Lung (tissue), 12 donors: ENCODE results near the gene NDUFAF8. TPM values are rescaled to one million over a fixed set of nuclear protein-coding genes. Genes with fewer than 3 reads are reported as not detected.

Source experiments
- ATAC-seq: fragments of 200-7000 bp; cut with Tn5 transposase; one replicate; pipeline ENCODE4 v1.9.1; 2020; ENCODE audit warnings: moderate number of reproducible peaks; ENCODE audit not compliant: insufficient read depth, low FRiP score
- DNase-seq, 3 donors: peaks; one replicate each; pipeline ENCODE4 v3.0.0-alpha.2; 2013 to 2017
- H3K27ac ChIP-seq, 2 donors: one replicate each; pipeline ENCODE4 v1.5.1; 2013; ENCODE audit warnings: mild to moderate bottlenecking in 2 of 2, moderate library complexity in 2 of 2, control low read depth in 1 of 2, inconsistent platforms in 1 of 2, low read depth in 1 of 2, low read length in 1 of 2
- H3K27me3 ChIP-seq, 3 donors: one replicate each; pipeline ENCODE4 v1.5.1; 2013; ENCODE audit warnings: low read length in 2 of 3; ENCODE audit not compliant: control insufficient read depth in 3 of 3, insufficient read depth in 3 of 3
- H3K36me3 ChIP-seq, 4 donors: one replicate each; pipeline ENCODE4 v1.5.1; 2013; ENCODE audit warnings: low read length in 4 of 4, mild to moderate bottlenecking in 1 of 4, moderate library complexity in 1 of 4; ENCODE audit not compliant: control insufficient read depth in 4 of 4, insufficient read depth in 4 of 4
- H3K4me1 ChIP-seq, 5 donors: one replicate each; pipeline ENCODE4 v1.5.1; 2013; ENCODE audit warnings: low read length in 5 of 5, mild to moderate bottlenecking in 2 of 5, moderate library complexity in 1 of 5; ENCODE audit not compliant: control insufficient read depth in 5 of 5, insufficient read depth in 5 of 5
- H3K4me3 ChIP-seq: one replicate; pipeline ENCODE4 v1.5.1; 2013; ENCODE audit warnings: mild to moderate bottlenecking, control low read depth, moderate library complexity
- H3K9ac ChIP-seq, 2 donors: one replicate each; pipeline ENCODE4 v1.5.1; 2013; ENCODE audit warnings: low read length in 2 of 2, control low read depth in 1 of 2; ENCODE audit not compliant: insufficient read depth in 1 of 2
- H3K9me3 ChIP-seq, 4 donors: one replicate each; pipeline ENCODE4 v1.5.1; 2013; ENCODE audit warnings: low read length in 3 of 4, mild to moderate bottlenecking in 1 of 4, moderate library complexity in 1 of 4; ENCODE audit not compliant: control insufficient read depth in 4 of 4, insufficient read depth in 3 of 4
- WGBS, 2 donors: extraction: QIAGEN DNeasy Blood & Tissue Kit; methylation state at CpG; one replicate each; pipeline ENCODE4 v1.1.7; 2013; 5-methylcytosine and 5-hydroxymethylcytosine counted together
- polyA plus RNA-seq, 2 donors: library from polyadenylated mRNA; stranded (reverse); fragments of 200-250 nt; gene quantifications; one replicate each; pipeline ENCODE4 v1.2.1, GENCODE V29; 2013
- total RNA-seq, 2 donors: library from RNA; depleted of rRNA in 1 of 2; stranded (reverse); fragments of >200 nt in 1 of 2; gene quantifications; one replicate each; pipeline ENCODE4 v1.2.1, GENCODE V29; 2014 to 2021
- TF ChIP-seq, protein P1 (sequence below): IDR thresholded peaks from 2 replicates; pipeline ENCODE4 v1.5.1; 2012; ENCODE audit warnings: mild to moderate bottlenecking; ENCODE audit errors: control extremely low read depth, extremely low read depth
- donor health status: control.
- donor health status: control.
- donor health status: Bipolar disorder and iron deficiency.
- donor health status: healthy.
- donor health status: DM: yes; HTN: yes; CAD: no.

NDUFAF8 gene
- total and polyA plus RNA-seq, 4 donors, result 12.7 to 51.1 (median 29.9) TPM

DNA sequence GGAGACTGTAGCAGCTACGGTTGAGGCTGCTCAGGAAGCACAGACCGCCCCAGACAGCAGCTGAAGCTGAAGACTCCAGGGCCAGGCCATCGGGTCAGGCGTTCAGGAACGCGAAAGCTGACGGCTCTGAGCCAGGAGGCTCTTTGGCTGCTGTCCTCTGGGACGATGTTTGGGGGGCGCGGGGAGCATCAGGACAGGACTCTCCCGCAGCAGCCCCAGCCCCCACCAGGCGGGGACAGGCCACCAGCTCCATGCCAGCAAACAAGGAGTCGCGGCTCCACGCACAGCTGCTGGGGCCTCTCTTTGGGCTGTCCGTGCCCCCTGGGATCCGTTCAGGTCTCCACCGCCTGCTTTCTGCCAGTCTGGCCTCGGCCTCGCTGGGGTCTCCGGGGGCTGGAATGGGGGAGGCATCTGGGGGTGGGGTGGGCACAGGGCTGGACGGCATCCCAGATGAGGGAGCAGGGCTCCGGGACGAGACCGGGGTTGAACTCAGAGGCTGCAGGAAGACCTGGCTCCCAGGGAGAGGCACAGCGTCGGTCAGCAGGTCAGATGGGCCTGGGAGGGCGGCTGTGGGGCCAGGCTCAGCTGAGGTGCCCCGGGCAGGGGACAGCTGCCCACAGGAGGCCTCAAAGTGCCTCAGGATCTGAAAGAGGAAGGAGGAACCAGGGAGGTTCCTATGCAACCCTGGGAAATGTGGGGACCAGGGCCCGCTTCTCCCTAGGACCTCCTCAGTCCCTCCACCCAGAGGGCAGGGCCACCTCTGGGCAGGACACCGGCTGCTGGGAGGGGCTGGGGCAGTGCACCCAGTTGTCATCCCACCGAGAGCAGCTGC is 10.1 kb upstream of the NDUFAF8 start:
- H3K9ac ChIP-seq, result no peak overlapping the region
- no peak overlapping the region for H3K27ac ChIP-seq
- peaks cover 0 to under 1% (median 0%) of the 10 kb centered on the region in 5 donors for H3K4me1 ChIP-seq
- H3K9me3 ChIP-seq, result peaks cover 0 to 2% (median 0%) of the 10 kb centered on the region in 4 donors
- ATAC-seq, result no peak
- TF ChIP-seq, protein P1, sequence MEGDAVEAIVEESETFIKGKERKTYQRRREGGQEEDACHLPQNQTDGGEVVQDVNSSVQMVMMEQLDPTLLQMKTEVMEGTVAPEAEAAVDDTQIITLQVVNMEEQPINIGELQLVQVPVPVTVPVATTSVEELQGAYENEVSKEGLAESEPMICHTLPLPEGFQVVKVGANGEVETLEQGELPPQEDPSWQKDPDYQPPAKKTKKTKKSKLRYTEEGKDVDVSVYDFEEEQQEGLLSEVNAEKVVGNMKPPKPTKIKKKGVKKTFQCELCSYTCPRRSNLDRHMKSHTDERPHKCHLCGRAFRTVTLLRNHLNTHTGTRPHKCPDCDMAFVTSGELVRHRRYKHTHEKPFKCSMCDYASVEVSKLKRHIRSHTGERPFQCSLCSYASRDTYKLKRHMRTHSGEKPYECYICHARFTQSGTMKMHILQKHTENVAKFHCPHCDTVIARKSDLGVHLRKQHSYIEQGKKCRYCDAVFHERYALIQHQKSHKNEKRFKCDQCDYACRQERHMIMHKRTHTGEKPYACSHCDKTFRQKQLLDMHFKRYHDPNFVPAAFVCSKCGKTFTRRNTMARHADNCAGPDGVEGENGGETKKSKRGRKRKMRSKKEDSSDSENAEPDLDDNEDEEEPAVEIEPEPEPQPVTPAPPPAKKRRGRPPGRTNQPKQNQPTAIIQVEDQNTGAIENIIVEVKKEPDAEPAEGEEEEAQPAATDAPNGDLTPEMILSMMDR, result no peak
- no peaks in the 10 kb centered on the region for H3K27me3 ChIP-seq
- DNase-seq, result no peak
- H3K4me3 ChIP-seq, result no peak overlapping the region
- 85 to 87% methylated on average over 32 of the region's 32 CpGs for WGBS, 2 donors
- H3K36me3 ChIP-seq, result peaks cover 2 to 52% (median 12%) of the 10 kb centered on the region in 4 donors

DNA sequence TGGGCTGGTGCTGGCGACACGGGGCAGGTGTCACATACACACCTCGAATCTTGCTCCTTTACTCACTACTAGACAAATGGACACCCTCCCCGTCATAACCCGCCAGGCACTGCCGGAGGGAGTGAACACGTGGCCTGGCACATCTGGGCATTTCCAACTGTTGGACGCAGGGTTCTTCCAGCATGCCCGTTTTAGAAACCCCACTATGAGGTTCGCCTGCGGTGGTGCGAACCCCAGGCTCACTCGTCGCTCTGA is 9.5 kb upstream of the NDUFAF8 start:
- Histone ChIP-seq H3K4me1 (no peaks in the 10 kb centered on the region), H3K27me3 (no peaks in the 10 kb centered on the region), H3K27ac (no peak overlapping the region), H3K36me3 (peaks cover 2 to 54% (median 12%) of the 10 kb centered on the region in 4 donors), H3K4me3 (no peak overlapping the region), H3K9me3 (peaks cover 0 to 2% (median 0%) of the 10 kb centered on the region in 4 donors), H3K9ac (no peak overlapping the region)
- DNase-seq, result no peak
- TF ChIP-seq, protein P1, result no peak
- 92 to 98% methylated on average over 14 of the region's 14 CpGs for WGBS, 2 donors
- ATAC-seq, result no peak

DNA sequence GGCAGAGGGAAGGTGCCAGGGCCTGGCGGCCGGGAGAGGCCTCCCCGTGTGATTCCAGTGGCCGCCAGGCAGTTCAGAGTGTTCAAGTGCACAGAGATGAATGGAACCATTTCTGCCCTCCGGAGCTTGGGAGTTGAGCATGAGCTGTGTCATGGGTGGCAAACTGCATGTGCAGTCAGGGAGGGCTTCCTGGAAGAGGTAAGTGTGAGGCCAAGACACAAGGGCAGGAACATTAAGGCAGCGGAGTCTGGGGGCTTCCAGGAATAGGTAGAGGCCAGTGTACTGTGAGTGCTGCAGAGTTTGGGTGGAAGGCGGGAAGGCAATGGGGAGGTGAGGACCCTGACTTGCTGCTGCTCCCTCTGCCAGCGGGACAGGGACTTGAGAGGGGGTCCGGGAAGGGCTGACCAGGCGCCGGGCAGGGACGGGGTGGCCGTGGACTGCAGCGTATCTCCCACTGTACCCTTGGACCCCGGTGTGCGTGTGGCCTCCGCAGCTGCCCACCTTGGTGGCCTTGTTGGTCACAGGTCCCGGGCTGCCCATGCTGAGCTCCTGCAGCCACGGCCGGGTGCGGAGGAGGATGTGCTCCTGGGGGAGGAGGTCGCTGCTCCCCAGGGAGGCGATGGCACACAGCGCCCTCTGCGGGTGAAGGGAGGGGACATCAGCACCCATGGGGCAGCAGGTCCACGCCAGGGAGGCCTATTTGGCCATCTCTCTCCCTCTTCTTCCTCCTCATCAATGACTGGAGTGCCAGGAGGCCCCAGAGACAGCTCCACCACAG is 8.9 kb upstream of the NDUFAF8 start:
- Histone ChIP-seq H3K27me3 (no peaks in the 10 kb centered on the region), H3K27ac (no peak overlapping the region), H3K4me3 (no peak overlapping the region), H3K9ac (no peak overlapping the region), H3K4me1 (no peaks in the 10 kb centered on the region), H3K9me3 (peaks cover 0 to 2% (median 0%) of the 10 kb centered on the region in 4 donors), H3K36me3 (peaks cover 2 to 57% (median 12%) of the 10 kb centered on the region in 4 donors)
- no peak for DNase-seq
- ATAC-seq, result no peak
- WGBS, 2 donors, result 93 to 95% methylated on average over 26 of the region's 26 CpGs
- TF ChIP-seq, protein P1, result no peak
